Neural progenitor cell (in vitro differentiated cells): Measurements from ENCODE around the gene SDK2. TPM values are rescaled to one million over a fixed set of nuclear protein-coding genes. Genes with fewer than 3 reads are reported as not detected.

Experiments used
- DNase-seq: peaks from one replicate; pipeline ENCODE4 v3.0.0-alpha.2; 2016; ENCODE audit warnings: low spot score
- H2AFZ ChIP-seq: fragments of 200-600 bp; sonication (generic); replicated peaks from 2 replicates; pipeline ENCODE4 v1.6.1; 2016; ENCODE audit warnings: antibody characterized with exemption
- H3F3A ChIP-seq: fragments of 200-600 bp; sonication (generic); 2 replicates; pipeline ENCODE4 v1.6.1; 2016; ENCODE audit warnings: antibody characterized with exemption, low read depth
- H3K27ac ChIP-seq: fragments of 200-600 bp; sonication (generic); 2 replicates; pipeline ENCODE4 v1.5.1; 2016; ENCODE audit warnings: mild to moderate bottlenecking
- H3K27me3 ChIP-seq: fragments of 200-600 bp; sonication (generic); 2 replicates; pipeline ENCODE4 v1.6.1; 2016; ENCODE audit warnings: mild to moderate bottlenecking, moderate library complexity
- H3K36me3 ChIP-seq: fragments of 200-600 bp; sonication (generic); 2 replicates; pipeline ENCODE4 v1.5.1; 2016
- H3K4me1 ChIP-seq: fragments of 200-600 bp; sonication (generic); 2 replicates; pipeline ENCODE4 v1.6.1; 2016; ENCODE audit warnings: mixed run types
- H3K4me2 ChIP-seq: fragments of 200-600 bp; sonication (generic); 2 replicates; pipeline ENCODE4 v1.6.1; 2016
- H3K4me3 ChIP-seq: fragments of 200-600 bp; sonication (generic); 2 replicates; pipeline ENCODE4 v1.5.1; 2016
- H3K79me2 ChIP-seq: fragments of 200-600 bp; sonication (generic); 2 replicates; pipeline ENCODE4 v1.6.1; 2016; ENCODE audit warnings: low read depth
- H3K9ac ChIP-seq: fragments of 200-600 bp; sonication (generic); 2 replicates; pipeline ENCODE4 v1.6.1; 2016
- H3K9me3 ChIP-seq: fragments of 200-600 bp; sonication (generic); 2 replicates; pipeline ENCODE4 v1.5.1; 2016; ENCODE audit warnings: low read depth
- H4K20me1 ChIP-seq: fragments of 200-600 bp; sonication (generic); 2 replicates; pipeline ENCODE4 v1.6.1; 2016; ENCODE audit warnings: low read depth
- H3K27ac Mint-ChIP-seq: 3 replicates; pipeline ENCODE4 v1.8.0; 2021; ENCODE audit warnings: mixed read lengths
- H3K27me3 Mint-ChIP-seq: 2 replicates; pipeline ENCODE4 v1.8.0; 2022; ENCODE audit warnings: low read depth, mild to moderate bottlenecking, inconsistent platforms, moderate library complexity, mixed read lengths; ENCODE audit not compliant: insufficient read depth
- H3K36me3 Mint-ChIP-seq: 3 replicates; pipeline ENCODE4 v1.8.0; 2021; ENCODE audit warnings: mixed read lengths
- H3K4me1 Mint-ChIP-seq: 3 replicates; pipeline ENCODE4 v1.8.0; 2021; ENCODE audit warnings: mixed read lengths
- H3K4me3 Mint-ChIP-seq: 3 replicates; pipeline ENCODE4 v1.8.0; 2021; ENCODE audit warnings: mild to moderate bottlenecking, moderate library complexity, mixed read lengths
- H3K9me3 Mint-ChIP-seq: 3 replicates; pipeline ENCODE4 v1.8.0; 2020; ENCODE audit warnings: mixed read lengths
- EZH2 ChIP-seq: fragments of 200-600 bp; sonication (generic); IDR thresholded peaks from 2 replicates; pipeline ENCODE4 v1.6.1; 2017; ENCODE audit warnings: antibody characterized with exemption, mild to moderate bottlenecking, moderate library complexity
- EZH2phosphoT487 ChIP-seq: fragments of 200-600 bp; sonication (generic); IDR thresholded peaks from 2 replicates; pipeline ENCODE4 v1.6.1; 2017; ENCODE audit warnings: antibody characterized with exemption
- total RNA-seq: library from RNA; depleted of rRNA; stranded (reverse); fragments of >200 nt; gene quantifications from 2 replicates; pipeline ENCODE4 v1.2.3, GENCODE V29; 2015; ENCODE audit warnings: low replicate concordance
- TF ChIP-seq, protein P1 (sequence below): fragments of 200-600 bp; sonication (generic); IDR thresholded peaks from 2 replicates; pipeline ENCODE4 v1.5.1; 2017; ENCODE audit warnings: antibody characterized with exemption, mild to moderate bottlenecking

The SDK2 gene
- total RNA-seq, 1 donor from 2014 or later: 15.3 TPM

DNA sequence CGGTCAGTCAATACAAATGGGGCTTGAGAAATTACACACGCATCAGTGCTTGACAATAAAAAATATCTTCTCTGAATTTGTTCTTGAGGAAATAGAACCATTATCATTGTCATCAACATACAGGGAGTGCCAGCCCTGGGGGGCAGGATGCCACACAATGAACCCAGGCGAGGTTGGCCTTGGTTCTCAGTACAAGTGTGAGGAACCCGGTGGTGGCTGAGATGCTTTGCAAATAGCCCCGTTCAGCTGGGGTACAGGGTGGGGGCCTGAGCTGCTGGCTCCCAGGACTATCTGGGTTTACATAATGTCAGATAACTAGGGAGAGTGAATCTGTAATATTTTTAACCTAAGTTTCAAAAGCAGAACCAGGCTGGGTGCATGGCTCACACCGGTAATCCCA is 219.7 kb downstream of the SDK2 start:
- no peaks in the 10 kb centered on the region for H3K9me3 ChIP-seq
- H3K4me3 ChIP-seq: no peak overlapping the region
- H3K36me3 Mint-ChIP-seq: peaks cover 33% of the 10 kb centered on the region
- no peaks in the 10 kb centered on the region for H3K4me1 ChIP-seq
- no peaks in the 10 kb centered on the region for H3K36me3 ChIP-seq
- no peaks in the 10 kb centered on the region for H3K79me2 ChIP-seq
- TF ChIP-seq, protein P1, sequence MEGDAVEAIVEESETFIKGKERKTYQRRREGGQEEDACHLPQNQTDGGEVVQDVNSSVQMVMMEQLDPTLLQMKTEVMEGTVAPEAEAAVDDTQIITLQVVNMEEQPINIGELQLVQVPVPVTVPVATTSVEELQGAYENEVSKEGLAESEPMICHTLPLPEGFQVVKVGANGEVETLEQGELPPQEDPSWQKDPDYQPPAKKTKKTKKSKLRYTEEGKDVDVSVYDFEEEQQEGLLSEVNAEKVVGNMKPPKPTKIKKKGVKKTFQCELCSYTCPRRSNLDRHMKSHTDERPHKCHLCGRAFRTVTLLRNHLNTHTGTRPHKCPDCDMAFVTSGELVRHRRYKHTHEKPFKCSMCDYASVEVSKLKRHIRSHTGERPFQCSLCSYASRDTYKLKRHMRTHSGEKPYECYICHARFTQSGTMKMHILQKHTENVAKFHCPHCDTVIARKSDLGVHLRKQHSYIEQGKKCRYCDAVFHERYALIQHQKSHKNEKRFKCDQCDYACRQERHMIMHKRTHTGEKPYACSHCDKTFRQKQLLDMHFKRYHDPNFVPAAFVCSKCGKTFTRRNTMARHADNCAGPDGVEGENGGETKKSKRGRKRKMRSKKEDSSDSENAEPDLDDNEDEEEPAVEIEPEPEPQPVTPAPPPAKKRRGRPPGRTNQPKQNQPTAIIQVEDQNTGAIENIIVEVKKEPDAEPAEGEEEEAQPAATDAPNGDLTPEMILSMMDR: no peak
- TF ChIP-seq EZH2 (no peak), EZH2phosphoT487 (no peak)
- H4K20me1 ChIP-seq: no peaks in the 10 kb centered on the region
- H3K4me1 Mint-ChIP-seq: peaks cover 16% of the 10 kb centered on the region
- no peaks in the 10 kb centered on the region for H3K9me3 Mint-ChIP-seq
- H3K4me3 Mint-ChIP-seq: no peak overlapping the region
- H3K27ac Mint-ChIP-seq: no peak overlapping the region
- DNase-seq: no peak
- no peak overlapping the region for H3K9ac ChIP-seq
- peaks cover 4% of the 10 kb centered on the region for H3K27me3 Mint-ChIP-seq
- H3K4me2 ChIP-seq: no peak overlapping the region
- H3K27ac ChIP-seq: no peak overlapping the region
- no peaks in the 10 kb centered on the region for H3F3A ChIP-seq
- H3K27me3 ChIP-seq: no peaks in the 10 kb centered on the region
- H2AFZ ChIP-seq: no peak overlapping the region

DNA sequence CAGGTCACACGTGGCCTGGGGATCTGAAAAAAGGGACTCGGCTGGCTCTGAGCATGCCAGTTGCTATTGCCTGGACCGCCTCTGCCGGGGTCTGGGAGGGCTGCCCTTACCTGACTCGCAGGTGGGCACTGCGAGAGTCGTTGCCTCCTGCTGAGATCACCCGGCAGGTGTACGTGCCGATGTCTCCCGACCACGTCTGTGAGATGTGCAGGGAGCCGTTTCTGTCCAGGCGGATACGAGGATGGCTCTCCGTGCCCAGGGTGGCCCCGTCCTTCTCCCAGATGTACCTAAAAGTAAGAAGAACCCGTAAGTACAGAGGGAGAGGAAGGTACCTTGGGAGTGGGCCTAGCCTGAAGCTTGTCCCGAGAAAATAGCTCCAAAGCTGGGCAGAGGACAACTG is 220.4 kb downstream of the SDK2 start:
- peaks cover 12% of the 10 kb centered on the region for H3K4me1 Mint-ChIP-seq
- Histone ChIP-seq H3K79me2 (no peaks in the 10 kb centered on the region), H3K9ac (no peak overlapping the region), H3K27ac (no peak overlapping the region), H3K4me2 (no peak overlapping the region), H3K27me3 (no peaks in the 10 kb centered on the region), H3K9me3 (no peaks in the 10 kb centered on the region), H3K4me3 (no peak overlapping the region), H4K20me1 (no peaks in the 10 kb centered on the region), H2AFZ (no peak overlapping the region), H3K36me3 (no peaks in the 10 kb centered on the region), H3F3A (no peaks in the 10 kb centered on the region), H3K4me1 (no peaks in the 10 kb centered on the region)
- H3K36me3 Mint-ChIP-seq: peaks cover 36% of the 10 kb centered on the region
- H3K27me3 Mint-ChIP-seq: peaks cover 2% of the 10 kb centered on the region
- H3K9me3 Mint-ChIP-seq: no peaks in the 10 kb centered on the region
- peak overlapping the region; percentile 69 for H3K27ac Mint-ChIP-seq
- no peak for TF ChIP-seq EZH2phosphoT487
- TF ChIP-seq, protein P1: no peak
- TF ChIP-seq EZH2: no peak
- no peak overlapping the region for H3K4me3 Mint-ChIP-seq
- DNase-seq: no peak

DNA sequence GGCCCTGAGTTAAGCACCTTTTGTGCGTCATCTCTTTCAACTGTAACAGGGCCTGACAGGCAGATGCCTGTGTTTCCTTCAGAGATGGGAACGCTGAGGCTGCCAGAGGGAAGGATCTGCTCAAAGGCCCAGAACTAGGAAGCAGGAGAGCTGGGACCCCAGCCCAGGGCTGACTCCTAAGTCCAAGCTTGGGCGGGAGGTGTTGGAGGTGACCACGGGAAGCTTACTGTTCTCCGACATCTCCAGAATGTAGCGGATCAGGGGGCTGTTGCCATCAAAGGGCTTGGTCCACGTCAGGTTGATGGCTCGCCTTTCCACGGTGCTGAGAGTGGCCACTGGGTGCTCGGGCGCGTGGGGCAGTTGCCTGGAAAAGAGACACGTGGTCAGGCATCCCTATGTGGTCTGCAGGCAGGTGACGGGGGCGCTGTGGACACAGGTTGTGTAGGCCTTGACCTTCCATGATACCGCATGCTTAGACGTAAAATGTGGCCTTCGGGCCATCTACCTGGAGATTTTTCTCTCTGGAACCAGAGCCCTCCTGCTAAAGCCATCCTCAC is 221.0 kb downstream of the SDK2 start:
- no peaks in the 10 kb centered on the region for H3K9me3 Mint-ChIP-seq
- H3K4me1 ChIP-seq: no peaks in the 10 kb centered on the region
- peaks cover 3% of the 10 kb centered on the region for H3K36me3 ChIP-seq
- peaks cover 39% of the 10 kb centered on the region for H3K36me3 Mint-ChIP-seq
- H2AFZ ChIP-seq: no peak overlapping the region
- no peak overlapping the region for H3K9ac ChIP-seq
- no peak overlapping the region for H3K27ac ChIP-seq
- no peak overlapping the region for H3K4me3 Mint-ChIP-seq
- TF ChIP-seq EZH2phosphoT487 (no peak), EZH2 (no peak)
- TF ChIP-seq, protein P1: no peak
- no peak overlapping the region for H3K4me3 ChIP-seq
- H3K27me3 Mint-ChIP-seq: peaks cover 2% of the 10 kb centered on the region
- no peaks in the 10 kb centered on the region for H3F3A ChIP-seq
- H4K20me1 ChIP-seq: no peaks in the 10 kb centered on the region
- no peak overlapping the region for H3K4me2 ChIP-seq
- no peaks in the 10 kb centered on the region for H3K27me3 ChIP-seq
- peaks cover 12% of the 10 kb centered on the region for H3K4me1 Mint-ChIP-seq
- DNase-seq: no peak
- H3K27ac Mint-ChIP-seq: no peak overlapping the region
- H3K9me3 ChIP-seq: no peaks in the 10 kb centered on the region
- H3K79me2 ChIP-seq: no peaks in the 10 kb centered on the region
